K562 (cell line): Measurements from ENCODE around the gene ULK3. TPM values are rescaled to one million over a fixed set of nuclear protein-coding genes. Genes with fewer than 3 reads are reported as not detected.

ENCODE experiments used
- ATAC-seq: fragments of 200-7000 bp; cut with Tn5 transposase; 3 replicates; pipeline ENCODE4 v1.9.1; 2020; ENCODE audit warnings: moderate library complexity
- BruUV-seq: library from RNA; stranded (reverse); fragments of 400-500 nt; replicated peaks from 2 replicates; lab custom pipeline; 2021; lab: Mats Ljungman, UMichigan
- CTCF ChIA-PET: fragments of 300-600 bp; formaldehyde crosslinking; extraction: SDS; loops from one replicate; lab custom pipeline; 2021; ENCODE audit warnings: low intra/inter-chr PET ratio; lab: Yijun Ruan, JAX
- POLR2A ChIA-PET: fragments of 300-600, 350-650 bp; sonication (Branson Sonifier 250); formaldehyde crosslinking; extraction: SDS; loops from one replicate; lab custom pipeline; 2021; ENCODE audit warnings: antibody characterized with exemption, inconsistent platforms; lab: Yijun Ruan, JAX
- DNase-seq, 4 experiments: peaks; one replicate each; pipeline versions ENCODE4 v3.0.0 to v3.0.0-alpha.2; 2011 to 2018; ENCODE audit warnings: low spot score in 3 of 4, mixed read lengths in 3 of 4; ENCODE audit errors: extremely low read depth in 1 of 4
- FAIRE-seq: peaks from 2 replicates; lab custom pipeline; 2011; peaks lifted over from hg19 to GRCh38; lab: Jason Lieb, UNC
- H2AFZ ChIP-seq: 2 replicates; pipeline ENCODE4 v1.6.0; 2011; ENCODE audit warnings: low read depth, low read length, control low read depth, inconsistent platforms
- H3K27ac ChIP-seq: fragments of 200-600 bp; 3 replicates; pipeline ENCODE4 v1.8.0; 2011; ENCODE audit warnings: low read depth, mild to moderate bottlenecking, control low read depth, inconsistent platforms, low read length, moderate library complexity, mixed read lengths; ENCODE audit errors: extremely low read depth
- H3K27me3 ChIP-seq, 2 experiments: fragments of 300-600 bp in 1 of 2; 2 replicates in 1 of 2; 3 replicates in 1 of 2; pipeline versions ENCODE4 v1.6.0 to v1.8.0; 2011; ENCODE audit warnings: inconsistent platforms in 2 of 2, low read length in 2 of 2, mild to moderate bottlenecking in 1 of 2, mixed read lengths in 1 of 2, moderate library complexity in 1 of 2; ENCODE audit not compliant: control insufficient read depth in 2 of 2, insufficient read depth in 2 of 2
- H3K36me3 ChIP-seq: fragments of 300-600 bp; 3 replicates; pipeline ENCODE4 v1.8.0; 2011; ENCODE audit warnings: mild to moderate bottlenecking, low read length, inconsistent platforms; ENCODE audit not compliant: control insufficient read depth, insufficient read depth
- H3K4me1 ChIP-seq, 2 experiments: fragments of 200-600 bp in 1 of 2; replicated peaks in 1 of 2; 2 replicates in 1 of 2; 3 replicates in 1 of 2; pipeline versions ENCODE4 v1.5.1 to v1.8.0; 2011; ENCODE audit warnings: inconsistent platforms in 2 of 2, low read length in 2 of 2, mild to moderate bottlenecking in 1 of 2, mixed read lengths in 1 of 2, moderate library complexity in 1 of 2; ENCODE audit not compliant: control insufficient read depth in 2 of 2, insufficient read depth in 2 of 2
- H3K4me2 ChIP-seq: 2 replicates; pipeline ENCODE4 v1.6.1; 2011; ENCODE audit warnings: low read length, control low read depth, inconsistent platforms, mixed read lengths; ENCODE audit not compliant: insufficient read depth
- H3K4me3 ChIP-seq: fragments of 200-600 bp; sonication (generic), shearing (Covaris generic); 2 replicates; pipeline ENCODE4 v1.5.1; 2016; ENCODE audit warnings: control low read depth, inconsistent platforms
- H3K79me2 ChIP-seq: fragments of 200-600 bp; 3 replicates; pipeline ENCODE4 v1.8.0; 2011; ENCODE audit warnings: low read length, inconsistent platforms; ENCODE audit not compliant: control insufficient read depth, insufficient read depth
- H3K9ac ChIP-seq, 2 experiments: 2 replicates each; pipeline versions ENCODE4 v1.6.0 to v1.6.1; 2011; ENCODE audit warnings: low read depth in 2 of 2, low read length in 2 of 2, control low read depth in 1 of 2, inconsistent platforms in 1 of 2, mild to moderate bottlenecking in 1 of 2, mixed read lengths in 1 of 2; ENCODE audit not compliant: insufficient read depth in 1 of 2
- H3K9me1 ChIP-seq: one replicate; pipeline ENCODE4 v1.6.0; 2011; ENCODE audit warnings: inconsistent platforms, mild to moderate bottlenecking, low read length, moderate library complexity; ENCODE audit not compliant: control insufficient read depth, insufficient read depth
- H3K9me3 ChIP-seq: replicated peaks from 2 replicates; pipeline ENCODE4 v1.5.1; 2011; ENCODE audit warnings: low read depth, low read length, inconsistent platforms; ENCODE audit not compliant: control insufficient read depth, insufficient read depth
- H4K20me1 ChIP-seq: replicated peaks from 2 replicates; pipeline ENCODE4 v1.6.1; 2011; ENCODE audit warnings: low read length, inconsistent platforms, mixed read lengths; ENCODE audit not compliant: control insufficient read depth, insufficient read depth
- ILK ChIP-seq: fragments of 450-650 bp; IDR thresholded peaks from 2 replicates; pipeline ENCODE4 v1.6.1; 2016; ENCODE audit warnings: missing genetic modification characterization, low read depth, mild to moderate bottlenecking, missing compliant biosample characterization, moderate library complexity, borderline replicate concordance
- NFIC ChIP-seq: fragments of 450-650 bp; IDR thresholded peaks from 2 replicates; pipeline ENCODE4 v1.6.1; 2017; ENCODE audit warnings: mild to moderate bottlenecking, inconsistent platforms
- STAG1 ChIP-seq: sonication (generic); formaldehyde crosslinking; IDR thresholded peaks from 2 replicates; pipeline ENCODE4 v1.5.0; 2020; ENCODE audit warnings: missing genetic modification reagents, borderline replicate concordance
- ZFP36 ChIP-seq: fragments of 150-350 bp; IDR thresholded peaks from 2 replicates; pipeline ENCODE4 v1.6.1; 2018; ENCODE audit warnings: low read length, low read depth; ENCODE audit not compliant: partially characterized antibody
- ZNF696 ChIP-seq: fragments of 250-450 bp; sonication (Bioruptor Pico); conservative IDR thresholded peaks from 2 replicates; pipeline ENCODE4 v1.4.0; 2020; ENCODE audit warnings: mild to moderate bottlenecking, moderate library complexity
- WGBS: fragments of 100-300 bp; shearing (Covaris generic); methylation state at CpG from one replicate; pipeline ENCODE4 v1.1.6; 2016; ENCODE audit warnings: low coverage, mixed read lengths; ENCODE audit not compliant: insufficient coverage; ENCODE audit errors: missing lambda C conversion rate; 5-methylcytosine and 5-hydroxymethylcytosine counted together
- in situ Hi-C: fragments of 300-500 bp; cut with MboI; formaldehyde crosslinking; loops from 4 replicates; pipeline ENCODE4 v1.15.0; 2018; ENCODE audit warnings: inconsistent platforms, mixed read lengths
- intact Hi-C: fragments of 100-400 bp; cut with micrococcal nuclease; formaldehyde crosslinking; loops from 2 replicates; pipeline ENCODE4 v1.14.2; 2022
- polyA plus RNA-seq, 8 experiments: library from polyadenylated mRNA; depleted of rRNA in 4 of 8; stranded (reverse) in 5 of 8; unstranded in 3 of 8; fragments of >200 nt; fragmentation: Nextera tagmentation in 2 of 8; fragmentation: Illumina TruSeq in 1 of 8; extraction: Ambion mirVana in 2 of 8; extraction: Trizol in 1 of 8; gene quantifications; 2 replicates each; pipeline versions ENCODE4 v1.2.1 to v1.2.3, GENCODE V29; 2011 to 2014; ENCODE audit warnings: inconsistent platforms in 1 of 8, missing spikeins in 1 of 8
- total RNA-seq, 7 experiments: library from RNA; depleted of rRNA in 6 of 7; stranded (reverse); fragments of >200 nt in 6 of 7; fragmentation: Illumina TruSeq in 2 of 7; extraction: Trizol in 2 of 7; gene quantifications; 2 replicates each; pipeline versions ENCODE4 v1.2.1 to v1.2.3, GENCODE V29; 2011 to 2021; ENCODE audit warnings: low replicate concordance in 1 of 7
- TF ChIP-seq, protein P1 (sequence below), 3 experiments: IDR thresholded peaks in 2 of 3; conservative IDR thresholded peaks in 1 of 3; 2 replicates each; pipeline ENCODE4 v1.5.1; 2011 to 2012; ENCODE audit warnings: low read length in 3 of 3, mild to moderate bottlenecking in 3 of 3, control low read depth in 2 of 3, improper control_type of control experiment in 1 of 3, inconsistent platforms in 1 of 3, low read depth in 1 of 3, mixed read lengths in 1 of 3, moderate library complexity in 1 of 3; ENCODE audit not compliant: insufficient read depth in 2 of 3

Gene ULK3
- total and polyA plus RNA-seq, 9 of the 15 experiments (the other 6 are each of a cell fraction or from before 2014, with no cell fraction given): 0.68 to 68.0 (median 34.9) TPM

DNA sequence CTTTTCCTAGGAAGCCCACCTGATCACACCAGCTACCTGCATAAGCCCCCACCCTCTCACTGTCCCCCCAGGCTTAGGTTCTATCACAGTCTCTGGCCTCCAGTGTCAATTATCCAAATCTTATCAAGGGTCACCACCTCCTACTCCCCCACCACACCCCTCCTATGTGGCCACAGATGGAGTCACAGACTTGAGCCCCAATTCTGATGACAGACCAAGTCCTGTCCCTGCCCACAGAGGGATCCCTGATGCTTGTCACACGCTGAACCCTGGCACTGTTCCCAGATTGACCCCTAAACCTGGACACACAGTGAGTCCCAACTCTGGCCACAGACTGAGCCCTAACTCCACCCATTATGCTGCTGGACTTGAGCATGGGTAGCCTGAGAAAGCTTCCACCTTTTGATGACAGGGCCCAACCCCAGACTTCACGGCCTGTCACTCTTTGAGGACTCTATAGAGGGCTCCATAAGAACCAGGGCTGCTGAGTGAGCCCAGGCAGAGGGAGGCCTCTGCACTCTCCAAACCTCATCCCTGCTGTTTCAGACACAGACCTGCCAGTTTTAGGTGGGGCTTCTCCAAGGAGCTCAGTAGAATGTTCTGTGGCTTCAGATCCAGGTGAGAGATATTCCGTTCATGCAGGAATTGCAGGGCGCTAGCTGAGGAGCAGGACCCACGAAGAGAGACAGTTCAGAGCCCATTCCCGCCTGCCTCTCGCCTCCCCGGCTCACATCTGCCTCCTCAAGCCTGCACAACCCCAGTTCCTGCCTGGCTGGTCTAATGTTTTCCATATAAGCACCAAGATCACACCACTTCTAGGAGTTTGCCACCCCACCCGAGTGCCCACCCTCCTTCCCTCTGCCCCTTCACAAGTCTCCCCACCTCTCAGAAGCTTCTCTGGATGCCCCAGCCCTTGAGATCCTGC, 1.8 kb downstream of the ULK3 start (continued):
- TF ChIP-seq ILK: no peak
- TF ChIP-seq ZNF696: no peak
- TF ChIP-seq NFIC: 0 out of 2 replicates have a peak, but pooled peaks have one; percentile 18
- TF ChIP-seq, all 486 proteins: peak for 4

DNA sequence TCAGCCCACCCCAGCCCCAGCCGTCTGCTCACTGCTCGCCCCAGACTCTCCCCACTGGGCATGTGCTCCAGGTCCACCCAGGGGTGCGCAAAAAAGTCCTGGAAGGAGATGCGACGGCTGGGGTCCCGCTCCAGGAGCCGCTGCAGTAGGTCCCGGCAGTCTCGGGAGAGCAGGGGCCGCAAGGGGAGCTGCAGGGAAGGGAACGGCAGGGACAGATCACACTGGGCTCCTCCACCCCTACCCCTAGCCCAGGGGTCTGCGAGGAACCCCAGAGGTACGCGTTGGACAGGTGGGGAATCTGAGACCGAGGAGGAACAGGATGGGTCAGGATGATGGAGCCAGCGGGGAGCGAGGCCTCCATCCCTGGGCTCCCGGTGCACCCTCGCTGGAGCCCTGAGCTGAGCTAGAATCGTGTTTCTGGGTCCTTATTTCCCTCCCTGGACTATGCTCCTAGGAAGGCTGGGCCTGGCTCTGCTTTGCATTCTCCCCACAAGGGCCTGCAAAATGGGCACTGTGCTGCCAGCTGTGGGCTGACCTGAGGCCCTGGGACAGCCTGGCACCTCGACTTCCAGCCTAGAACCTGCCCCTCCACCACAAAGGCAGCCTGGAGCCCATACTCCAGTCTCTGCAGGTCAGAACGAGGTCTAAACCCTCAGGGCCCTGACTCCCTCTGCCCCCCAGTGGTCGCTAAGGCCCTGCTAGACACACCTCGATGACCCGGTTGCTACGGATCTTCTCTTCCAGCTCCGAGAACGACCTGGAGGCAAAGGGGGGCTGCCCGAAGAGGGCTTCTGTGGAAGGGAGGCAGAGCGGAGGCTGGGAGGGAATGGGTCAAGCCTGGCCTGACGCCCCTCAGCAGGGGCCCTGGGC, 3.2 kb downstream of the ULK3 start:
- H4K20me1 ChIP-seq: peaks cover 8% of the 10 kb centered on the region; the same call in 1 of the 2 replicates
- no peak overlapping the region for H3K4me3 ChIP-seq
- TF ChIP-seq ZFP36: no peak
- TF ChIP-seq, protein P1, sequence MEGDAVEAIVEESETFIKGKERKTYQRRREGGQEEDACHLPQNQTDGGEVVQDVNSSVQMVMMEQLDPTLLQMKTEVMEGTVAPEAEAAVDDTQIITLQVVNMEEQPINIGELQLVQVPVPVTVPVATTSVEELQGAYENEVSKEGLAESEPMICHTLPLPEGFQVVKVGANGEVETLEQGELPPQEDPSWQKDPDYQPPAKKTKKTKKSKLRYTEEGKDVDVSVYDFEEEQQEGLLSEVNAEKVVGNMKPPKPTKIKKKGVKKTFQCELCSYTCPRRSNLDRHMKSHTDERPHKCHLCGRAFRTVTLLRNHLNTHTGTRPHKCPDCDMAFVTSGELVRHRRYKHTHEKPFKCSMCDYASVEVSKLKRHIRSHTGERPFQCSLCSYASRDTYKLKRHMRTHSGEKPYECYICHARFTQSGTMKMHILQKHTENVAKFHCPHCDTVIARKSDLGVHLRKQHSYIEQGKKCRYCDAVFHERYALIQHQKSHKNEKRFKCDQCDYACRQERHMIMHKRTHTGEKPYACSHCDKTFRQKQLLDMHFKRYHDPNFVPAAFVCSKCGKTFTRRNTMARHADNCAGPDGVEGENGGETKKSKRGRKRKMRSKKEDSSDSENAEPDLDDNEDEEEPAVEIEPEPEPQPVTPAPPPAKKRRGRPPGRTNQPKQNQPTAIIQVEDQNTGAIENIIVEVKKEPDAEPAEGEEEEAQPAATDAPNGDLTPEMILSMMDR (IDR thresholded peaks at IDR 0.05 in 2 of 3, conservative IDR thresholded peaks at IDR 0.05 in 1 of 3; ENCODE audit: insufficient read depth in 2 of 3, low read depth in 1 of 3, low read length in 3 of 3): peak; percentile 23 to 42 (median 34); a peak in 3 of 6 replicates
- 0 out of 2 replicates have a peak, but pooled peaks have one; percentile 13 for TF ChIP-seq STAG1
- TF ChIP-seq, all 486 proteins: peak for 2
- peaks cover 19 to 62% of the 10 kb centered on the region in 2 experiments; a peak in 4 of 5 replicates for H3K4me1 ChIP-seq
- H3K9me1 ChIP-seq: peaks cover 8% of the 10 kb centered on the region
- peaks cover 14% of the 10 kb centered on the region; the same call in 2 of the 3 replicates for H3K79me2 ChIP-seq
- DNase-seq (peak in 2 of 4 experiments; percentile 34 to 36), FAIRE-seq (peak; percentile 29), ATAC-seq (no peak)
- ChIA-PET CTCF (no interaction called here), POLR2A (interaction anchor here (0.6 to 1.7 kb wide), 3 partner anchors 12 to 365 kb away, joined by 3 to 5 read pairs (median 3); no protein-coding TSS in a partner anchor)
- peaks cover 58% of the 10 kb centered on the region; the same call in 1 of the 3 replicates for H3K36me3 ChIP-seq
- intact Hi-C loops (loop anchor here (5.0 kb wide), 4 partner anchors 53 to 148 kb away; partner anchors contain the start of gene MPI), in situ Hi-C loops (no loop called here)
- BruUV-seq: no TSS peak
- peak overlapping the region in 1 of 2 experiments; percentile 74; a peak in 2 of 4 replicates for H3K9ac ChIP-seq
- no peak overlapping the region for H3K27ac ChIP-seq
- 84% methylated on average over 27 of the region's 31 CpGs for WGBS
- H3K4me2 ChIP-seq: no peak overlapping the region
- no peaks in the 10 kb centered on the region for H3K27me3 ChIP-seq
- H2AFZ ChIP-seq: no peak overlapping the region
- no peaks in the 10 kb centered on the region for H3K9me3 ChIP-seq
